Adrenal gland (tissue), 5 donors: ENCODE results near the gene BRSK2.

Experiments
- CTCF ChIP-seq, 6 experiments: fragments of 450-650 bp in 4 of 6; fragments of 200-600 bp in 2 of 6; sonication (generic) in 1 of 6; IDR thresholded peaks; 1 replicate in 5 of 6; 2 replicates in 1 of 6; pipeline versions ENCODE4 v1.5.1 to v1.8.0; 2016 to 2021; ENCODE audit warnings: antibody characterized with exemption in 6 of 6, mild to moderate bottlenecking in 2 of 6, moderate library complexity in 1 of 6
- POLR2A ChIP-seq, 2 donors: fragments of 450-650 bp; IDR thresholded peaks; one replicate each; pipeline ENCODE4 v1.6.1; 2017; ENCODE audit warnings: antibody characterized with exemption in 2 of 2, mild to moderate bottlenecking in 2 of 2, moderate library complexity in 1 of 2
- donor health status: DM: no; HTN: no; CAD: no.

- TF ChIP-seq CTCF (IDR thresholded peaks at IDR 0.05), result no peak
- TF ChIP-seq POLR2A (IDR thresholded peaks at IDR 0.05), result no peak
Measured at GRCh38 chr11:1480555-1481482, 91.1 kb downstream of the BRSK2 start.
